ENCODE data around the gene PLA2G4A.

PLA2G4A gene

DNA sequence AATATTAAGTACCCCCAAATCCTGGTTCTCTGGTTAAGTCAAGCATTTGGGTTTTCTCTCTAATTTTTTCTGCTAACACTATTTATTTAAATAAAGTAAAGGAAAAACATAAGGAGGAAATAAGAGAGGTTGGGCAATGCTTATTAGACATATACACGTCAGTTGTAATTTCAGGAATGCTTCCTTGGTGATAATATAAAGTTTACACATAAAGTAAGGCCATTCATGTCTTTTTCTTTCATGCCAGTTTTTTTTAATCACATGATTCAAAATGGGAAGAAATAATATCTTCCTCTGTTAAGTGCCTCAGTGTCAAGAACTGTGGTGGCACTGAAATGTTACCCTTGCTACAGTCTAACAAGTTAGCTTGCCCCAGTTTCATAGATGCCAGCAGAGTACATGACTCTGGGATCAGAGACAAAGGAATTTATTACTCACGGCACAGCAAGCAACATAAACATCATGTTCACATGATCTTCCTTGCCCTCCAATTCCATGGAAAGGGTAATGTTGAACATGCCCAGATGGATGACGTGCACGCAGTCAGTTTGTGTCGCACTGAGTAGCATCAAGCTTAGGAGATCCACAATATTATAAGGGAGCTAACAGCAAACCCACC is 184.9 kb downstream of the PLA2G4A start:
- DNase-seq (ENCODE audit: low read depth in 2 of 3, low spot score in 2 of 3), result no peak

DNA sequence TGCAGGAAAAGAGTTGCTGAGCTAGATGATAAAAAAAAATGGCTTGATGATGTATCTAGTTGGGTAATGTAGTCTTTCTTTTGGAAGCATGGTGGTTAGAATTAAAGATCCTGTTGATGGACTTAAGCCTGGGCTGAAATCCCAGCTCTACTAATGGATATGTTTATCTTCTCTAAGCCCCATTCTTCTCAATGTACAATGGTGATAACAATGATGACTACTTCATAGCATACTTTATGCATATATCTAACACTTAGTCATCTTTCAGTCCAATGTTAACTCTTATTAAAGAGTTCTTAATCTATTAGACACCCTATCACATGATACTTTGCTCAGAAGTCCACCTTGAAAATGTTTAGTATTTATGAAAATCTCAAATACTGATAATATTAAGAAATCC is 189.5 kb downstream of the PLA2G4A start:
- no peak for DNase-seq (ENCODE audit: low read depth in 2 of 3, low spot score in 2 of 3)

DNA sequence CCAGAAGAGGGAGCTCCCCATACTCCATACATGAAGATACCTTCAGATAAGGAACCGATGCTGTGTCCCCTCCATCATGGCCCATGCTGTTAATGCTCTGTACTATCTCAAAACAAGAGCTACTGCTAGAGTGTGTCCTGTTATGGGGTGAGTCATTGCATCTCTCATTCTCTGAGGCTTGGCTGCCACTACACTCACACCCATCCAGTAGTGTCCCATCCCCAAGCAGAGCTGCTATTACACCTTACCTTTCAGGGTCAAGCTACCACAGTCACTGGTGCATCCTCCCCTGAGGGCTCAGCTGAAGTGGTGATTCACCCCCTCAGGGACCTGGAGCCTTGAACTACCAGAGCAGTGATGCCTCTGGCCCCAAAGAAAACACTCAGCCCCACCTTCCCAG is 198.5 kb downstream of the PLA2G4A start:
- DNase-seq (ENCODE audit: low read depth in 2 of 3, low spot score in 2 of 3), result no peak

DNA sequence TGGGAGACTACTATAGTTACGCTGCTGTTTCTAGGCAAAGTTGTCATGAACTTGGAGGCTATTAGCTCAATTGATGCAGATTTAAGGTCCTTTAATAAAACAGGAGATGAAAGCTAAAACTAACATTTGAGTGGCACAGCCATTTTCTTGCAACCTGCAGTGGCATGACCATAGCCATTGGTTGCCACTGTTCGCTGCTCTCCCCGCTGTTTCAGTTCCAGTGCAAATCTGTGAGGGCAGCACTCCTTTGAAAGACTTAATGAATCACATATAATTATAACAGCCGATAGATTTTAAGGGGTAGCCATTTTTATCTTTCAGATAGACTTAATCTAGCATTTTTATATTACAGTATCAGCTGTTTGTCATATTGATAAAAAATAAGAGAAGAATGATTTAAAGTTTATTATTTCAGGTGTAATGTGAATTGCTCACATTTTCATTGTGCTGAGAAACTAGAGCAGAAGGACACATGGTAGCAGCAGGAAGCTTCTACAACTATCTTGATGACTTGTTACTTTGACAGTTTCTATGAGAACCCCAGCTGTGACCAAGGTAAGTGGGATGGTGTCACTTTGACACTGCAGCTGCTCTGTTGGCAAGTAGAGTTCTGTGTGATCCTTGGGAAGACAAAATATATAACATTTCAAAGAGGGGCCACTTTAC is 203.7 kb downstream of the PLA2G4A start:
- no peak for DNase-seq (ENCODE audit: low read depth in 2 of 3, low spot score in 2 of 3)

DNA sequence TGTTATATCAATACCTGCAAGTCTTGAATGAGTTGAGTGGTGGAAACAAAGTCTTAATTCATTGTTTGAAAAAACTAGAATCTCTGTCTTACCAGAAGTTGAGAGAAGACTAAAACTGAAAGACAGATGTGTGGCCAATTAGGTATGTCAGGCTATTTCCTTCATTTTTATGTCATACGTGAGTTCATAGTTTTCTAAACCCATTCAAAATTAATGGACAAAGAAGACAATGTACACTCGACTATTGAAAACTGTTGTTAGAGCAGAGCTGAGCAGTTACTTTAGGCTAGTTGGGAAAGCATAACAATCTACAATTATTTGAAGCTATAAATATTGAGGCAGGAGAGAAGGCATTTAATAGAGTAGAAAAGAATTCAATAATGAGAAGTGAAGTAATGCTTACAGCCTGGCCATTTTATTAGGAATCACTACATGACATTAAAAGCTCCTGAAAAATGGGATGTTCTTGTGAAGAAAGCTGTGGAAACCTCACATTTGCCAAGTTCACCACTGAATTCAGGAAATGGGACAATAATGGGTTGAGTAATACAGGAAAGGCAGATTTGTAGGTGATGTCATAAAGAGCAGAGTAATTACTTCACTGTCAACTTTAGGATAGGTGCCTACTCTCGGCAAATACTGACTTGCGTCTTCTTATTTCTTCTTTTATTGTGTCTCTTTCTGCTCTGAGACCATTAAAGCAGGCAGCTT is 204.4 kb downstream of the PLA2G4A start:
- DNase-seq (ENCODE audit: low read depth in 2 of 3, low spot score in 2 of 3), result no peak

DNA sequence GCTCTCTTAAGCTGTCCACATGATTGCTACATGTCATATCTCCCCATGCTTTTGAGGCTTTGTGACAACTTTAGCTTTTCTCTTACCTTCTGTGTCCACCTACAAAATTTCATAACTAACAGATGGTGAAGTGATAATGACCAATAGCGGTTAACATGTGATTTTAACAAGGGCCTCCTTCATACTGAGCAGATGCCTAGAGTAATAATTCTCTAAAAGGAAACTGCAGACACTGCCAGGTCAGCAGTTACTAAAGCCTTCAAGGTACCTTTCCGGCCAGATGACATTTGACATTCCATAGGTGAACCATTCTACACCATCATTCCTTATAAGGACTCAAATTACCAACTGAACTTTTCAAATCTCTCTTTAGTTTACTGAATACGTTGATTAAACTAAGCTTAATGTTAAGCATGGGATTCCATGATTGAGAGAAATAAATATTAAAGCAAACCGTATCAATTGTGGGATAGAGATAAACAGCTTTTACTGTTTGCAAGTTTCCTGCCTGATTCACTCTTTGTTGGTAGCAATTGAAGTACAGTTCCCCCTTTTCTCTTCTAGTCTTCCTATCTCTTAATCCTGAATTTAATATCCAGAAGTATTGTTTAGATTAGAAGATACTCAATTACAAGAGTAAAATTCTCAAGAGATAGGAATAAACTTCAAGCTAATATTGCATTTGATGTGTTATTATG is 205.1 kb downstream of the PLA2G4A start:
- no peak for DNase-seq (ENCODE audit: low read depth in 2 of 3, low spot score in 2 of 3)

DNA sequence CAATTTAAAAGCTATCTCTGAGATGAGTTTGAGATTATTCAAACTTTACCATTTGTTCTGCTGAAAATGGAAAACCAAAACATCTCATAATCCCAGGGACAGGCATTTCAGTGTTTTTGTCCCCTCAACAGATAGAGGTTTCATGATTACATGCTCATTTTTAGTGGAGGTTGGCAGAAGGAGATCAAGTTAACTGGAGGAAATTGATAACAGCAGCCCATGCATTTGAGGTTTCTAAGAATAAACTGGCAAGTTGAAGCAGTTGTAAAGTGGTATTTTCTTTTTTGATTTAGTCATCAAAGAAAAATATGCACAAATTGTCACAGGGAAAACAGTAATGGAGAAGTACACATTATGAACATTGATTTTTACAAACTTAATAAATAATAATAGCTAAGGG is 205.8 kb downstream of the PLA2G4A start:
- no peak for DNase-seq (ENCODE audit: low read depth in 2 of 3, low spot score in 2 of 3)

DNA sequence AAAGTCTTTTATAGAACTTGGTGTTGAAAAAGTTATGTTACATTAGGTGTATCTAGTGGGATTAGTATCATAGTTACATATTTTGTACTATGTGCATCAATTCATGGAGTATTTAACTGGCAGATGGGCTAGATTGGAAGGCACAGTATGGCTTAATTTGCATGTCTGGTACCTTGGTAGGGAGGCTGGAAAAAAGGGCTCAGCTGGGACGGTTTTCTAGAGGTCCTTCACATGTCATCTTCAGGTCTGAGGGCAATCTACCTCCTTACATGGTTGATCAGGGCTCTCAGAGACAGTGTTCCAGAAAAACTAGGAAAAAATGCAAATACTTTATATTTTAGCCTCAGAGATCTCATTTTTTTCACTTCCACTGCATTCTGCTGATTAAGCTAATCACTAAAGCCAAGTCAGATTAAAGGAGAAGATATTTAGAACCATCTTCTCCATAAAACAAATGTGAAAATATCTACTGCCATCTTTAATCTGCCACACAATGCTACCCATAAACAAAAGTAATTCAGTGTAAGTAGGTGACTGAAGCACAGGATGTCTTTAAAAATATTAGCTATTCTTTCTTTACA is 209.3 kb downstream of the PLA2G4A start:
- DNase-seq (ENCODE audit: low read depth in 2 of 3, low spot score in 2 of 3), result no peak
